Measurements from ENCODE around the gene ZNHIT6. TPM values are rescaled to one million over a fixed set of nuclear protein-coding genes. Genes with fewer than 3 reads are reported as not detected.

ZNHIT6 gene
- total and polyA plus RNA-seq, 5 donors from 2014 or later: 14.5 to 20.3 (median 16.4) TPM

DNA sequence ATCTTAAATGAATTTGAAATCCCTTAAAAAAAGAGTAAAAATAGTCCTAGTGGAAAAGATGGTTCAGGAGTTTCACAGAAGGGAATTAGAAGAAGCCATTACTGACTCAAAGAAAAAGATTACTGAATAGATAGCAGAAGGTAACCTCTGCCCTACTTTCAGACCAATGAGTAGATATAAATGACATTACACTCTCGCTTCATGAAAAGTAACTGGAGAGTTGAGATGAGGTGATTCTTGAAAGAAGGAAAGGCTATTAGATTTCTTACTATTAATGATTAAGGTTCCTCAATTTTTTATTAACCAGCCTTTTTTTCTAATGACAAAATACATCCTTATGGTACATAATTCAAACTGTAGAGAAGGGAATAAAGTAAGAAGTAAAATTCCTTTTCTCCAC, 99.4 kb downstream of the ZNHIT6 start:
- peaks cover 3% of the 10 kb centered on the region for H3K36me3 Mint-ChIP-seq
- DNase-seq (no peak), ATAC-seq (ENCODE audit: low read depth in 2 of 2) (no peak)
- Histone ChIP-seq H3K36me3 (ENCODE audit: control insufficient read depth, insufficient read depth, low read length) (no peaks in the 10 kb centered on the region), H3K4me1 (ENCODE audit: control insufficient read depth, insufficient read depth, low read length, poor library complexity, severe bottlenecking) (no peaks in the 10 kb centered on the region), H3K4me3 (ENCODE audit: low read depth, low read length) (no peak overlapping the region), H3K27me3 (ENCODE audit: control insufficient read depth, insufficient read depth, low read length) (no peaks in the 10 kb centered on the region), H3K9me3 (ENCODE audit: control insufficient read depth in 2 of 2, low read length in 2 of 2) (no peaks in the 10 kb centered on the region), H3K27ac (ENCODE audit: insufficient read depth, low read length, poor library complexity, severe bottlenecking) (no peak overlapping the region)
- H3K27me3 Mint-ChIP-seq: no peaks in the 10 kb centered on the region
- H3K4me3 Mint-ChIP-seq: no peak overlapping the region
- H3K4me1 Mint-ChIP-seq: no peaks in the 10 kb centered on the region
- H3K27ac Mint-ChIP-seq: no peak overlapping the region
- peaks cover 0 to 2% (median 0%) of the 10 kb centered on the region in 7 donors for H3K9me3 Mint-ChIP-seq

DNA sequence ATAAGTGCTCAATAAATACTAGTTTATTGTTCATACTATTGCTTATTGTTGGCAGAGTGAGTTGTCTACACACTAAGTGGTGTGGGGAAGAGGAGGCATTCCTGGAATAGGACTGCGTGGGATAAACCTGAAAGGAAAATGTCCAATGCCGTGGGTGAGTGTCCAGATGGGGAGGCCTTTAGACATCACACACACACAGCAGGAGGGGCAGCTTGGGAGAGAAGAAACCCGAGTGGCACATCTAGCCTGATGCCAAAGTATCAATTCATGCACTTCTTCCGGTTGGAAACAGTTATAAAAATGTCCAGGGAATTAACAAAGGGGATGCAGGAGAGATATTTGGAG, 100.3 kb downstream of the ZNHIT6 start:
- no peaks in the 10 kb centered on the region for H3K27me3 ChIP-seq (ENCODE audit: control insufficient read depth, insufficient read depth, low read length)
- H3K4me1 ChIP-seq (ENCODE audit: control insufficient read depth, insufficient read depth, low read length, poor library complexity, severe bottlenecking): no peaks in the 10 kb centered on the region
- Mint-ChIP-seq H3K4me3 (no peak overlapping the region), H3K9me3 (peaks cover 0 to 3% (median 0%) of the 10 kb centered on the region in 7 donors), H3K27me3 (no peaks in the 10 kb centered on the region), H3K27ac (no peak overlapping the region), H3K4me1 (peaks cover 0 to 4% (median 0%) of the 10 kb centered on the region in 4 donors), H3K36me3 (peaks cover 3% of the 10 kb centered on the region)
- ATAC-seq (ENCODE audit: low read depth in 2 of 2) (no peak), DNase-seq (no peak)
- no peak overlapping the region for H3K27ac ChIP-seq (ENCODE audit: insufficient read depth, low read length, poor library complexity, severe bottlenecking)
- H3K36me3 ChIP-seq (ENCODE audit: control insufficient read depth, insufficient read depth, low read length): no peaks in the 10 kb centered on the region
- H3K9me3 ChIP-seq (ENCODE audit: control insufficient read depth in 2 of 2, low read length in 2 of 2): no peaks in the 10 kb centered on the region
- no peak overlapping the region for H3K4me3 ChIP-seq (ENCODE audit: low read depth, low read length)

DNA sequence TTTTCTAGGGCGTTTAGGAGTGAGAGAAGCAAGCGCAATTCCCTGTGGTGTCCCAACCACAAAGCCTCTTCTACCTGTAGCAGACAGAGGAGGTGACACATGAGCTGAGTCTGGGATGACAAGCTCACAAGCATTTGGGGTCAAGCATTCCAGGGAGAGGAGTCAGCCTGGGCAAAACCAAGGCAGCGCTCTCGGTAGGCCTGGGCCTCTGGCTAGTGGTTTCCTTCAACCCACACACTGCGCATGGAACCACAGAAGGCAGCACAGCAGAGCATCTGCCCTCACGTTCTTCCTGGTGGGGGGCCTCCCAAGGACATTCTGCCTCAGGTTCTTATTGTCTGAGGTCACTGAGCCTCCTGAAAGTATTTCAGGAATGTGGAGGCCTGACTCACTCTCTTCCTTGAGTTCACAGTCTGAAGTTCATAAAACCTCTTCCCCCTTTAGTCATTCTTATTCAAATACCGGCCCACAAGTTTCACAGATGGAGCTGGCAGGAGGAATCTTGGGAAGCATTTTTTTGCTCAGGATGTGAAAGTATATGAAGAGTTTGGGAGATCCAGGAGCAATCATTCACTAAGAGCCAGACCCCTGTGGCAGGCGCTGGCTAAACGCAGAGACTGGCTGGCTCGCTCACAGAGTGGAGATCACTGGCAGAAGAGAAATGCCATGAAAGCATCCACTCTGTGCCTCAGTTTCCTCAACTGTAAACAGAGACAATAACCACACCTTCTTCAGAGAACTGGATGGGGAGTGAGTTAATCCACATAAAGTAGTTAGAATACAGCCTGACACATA, 100.9 kb downstream of the ZNHIT6 start:
- no peaks in the 10 kb centered on the region for H3K27me3 ChIP-seq (ENCODE audit: control insufficient read depth, insufficient read depth, low read length)
- Mint-ChIP-seq H3K36me3 (peaks cover 3% of the 10 kb centered on the region), H3K4me3 (no peak overlapping the region), H3K9me3 (peaks cover 0 to 3% (median 0%) of the 10 kb centered on the region in 7 donors), H3K4me1 (peaks cover 0 to 4% (median 0%) of the 10 kb centered on the region in 4 donors), H3K27me3 (no peaks in the 10 kb centered on the region), H3K27ac (no peak overlapping the region)
- no peak overlapping the region for H3K4me3 ChIP-seq (ENCODE audit: low read depth, low read length)
- no peak overlapping the region for H3K27ac ChIP-seq (ENCODE audit: insufficient read depth, low read length, poor library complexity, severe bottlenecking)
- no peaks in the 10 kb centered on the region for H3K9me3 ChIP-seq (ENCODE audit: control insufficient read depth in 2 of 2, low read length in 2 of 2)
- no peaks in the 10 kb centered on the region for H3K4me1 ChIP-seq (ENCODE audit: control insufficient read depth, insufficient read depth, low read length, poor library complexity, severe bottlenecking)
- ATAC-seq (ENCODE audit: low read depth in 2 of 2) (no peak), DNase-seq (no peak)
- H3K36me3 ChIP-seq (ENCODE audit: control insufficient read depth, insufficient read depth, low read length): no peaks in the 10 kb centered on the region

DNA sequence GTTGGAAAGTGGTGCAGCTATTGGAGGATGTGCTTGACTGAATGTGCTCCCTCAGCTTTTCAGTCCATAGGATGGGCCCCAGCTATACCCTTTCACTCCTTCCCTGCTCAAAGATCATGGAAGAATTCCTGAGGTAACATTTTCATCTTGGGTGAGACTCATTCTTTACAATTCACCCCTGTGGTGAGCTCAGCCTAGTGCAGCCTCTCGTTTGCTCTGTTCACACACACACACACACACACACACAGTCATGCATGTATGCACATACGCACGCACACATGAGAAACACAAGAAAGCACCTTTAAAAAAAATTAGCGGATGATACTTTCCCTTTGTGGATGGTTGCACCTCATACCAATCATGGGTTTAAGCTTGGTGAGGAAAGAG, 101.8 kb downstream of the ZNHIT6 start:
- Mint-ChIP-seq H3K27ac (no peak overlapping the region), H3K27me3 (no peaks in the 10 kb centered on the region), H3K4me1 (peaks cover 0 to 4% (median 0%) of the 10 kb centered on the region in 4 donors), H3K4me3 (no peak overlapping the region), H3K9me3 (peaks cover 0 to 3% (median 0%) of the 10 kb centered on the region in 7 donors), H3K36me3 (peaks cover 3% of the 10 kb centered on the region)
- DNase-seq: no peak
- H3K27me3 ChIP-seq (ENCODE audit: control insufficient read depth, insufficient read depth, low read length): no peaks in the 10 kb centered on the region
- H3K9me3 ChIP-seq (ENCODE audit: control insufficient read depth in 2 of 2, low read length in 2 of 2): no peaks in the 10 kb centered on the region
- no peak overlapping the region for H3K4me3 ChIP-seq (ENCODE audit: low read depth, low read length)
- no peaks in the 10 kb centered on the region for H3K4me1 ChIP-seq (ENCODE audit: control insufficient read depth, insufficient read depth, low read length, poor library complexity, severe bottlenecking)
- no peak overlapping the region for H3K27ac ChIP-seq (ENCODE audit: insufficient read depth, low read length, poor library complexity, severe bottlenecking)
- no peaks in the 10 kb centered on the region for H3K36me3 ChIP-seq (ENCODE audit: control insufficient read depth, insufficient read depth, low read length)
- ATAC-seq (ENCODE audit: low read depth in 2 of 2): no peak

DNA sequence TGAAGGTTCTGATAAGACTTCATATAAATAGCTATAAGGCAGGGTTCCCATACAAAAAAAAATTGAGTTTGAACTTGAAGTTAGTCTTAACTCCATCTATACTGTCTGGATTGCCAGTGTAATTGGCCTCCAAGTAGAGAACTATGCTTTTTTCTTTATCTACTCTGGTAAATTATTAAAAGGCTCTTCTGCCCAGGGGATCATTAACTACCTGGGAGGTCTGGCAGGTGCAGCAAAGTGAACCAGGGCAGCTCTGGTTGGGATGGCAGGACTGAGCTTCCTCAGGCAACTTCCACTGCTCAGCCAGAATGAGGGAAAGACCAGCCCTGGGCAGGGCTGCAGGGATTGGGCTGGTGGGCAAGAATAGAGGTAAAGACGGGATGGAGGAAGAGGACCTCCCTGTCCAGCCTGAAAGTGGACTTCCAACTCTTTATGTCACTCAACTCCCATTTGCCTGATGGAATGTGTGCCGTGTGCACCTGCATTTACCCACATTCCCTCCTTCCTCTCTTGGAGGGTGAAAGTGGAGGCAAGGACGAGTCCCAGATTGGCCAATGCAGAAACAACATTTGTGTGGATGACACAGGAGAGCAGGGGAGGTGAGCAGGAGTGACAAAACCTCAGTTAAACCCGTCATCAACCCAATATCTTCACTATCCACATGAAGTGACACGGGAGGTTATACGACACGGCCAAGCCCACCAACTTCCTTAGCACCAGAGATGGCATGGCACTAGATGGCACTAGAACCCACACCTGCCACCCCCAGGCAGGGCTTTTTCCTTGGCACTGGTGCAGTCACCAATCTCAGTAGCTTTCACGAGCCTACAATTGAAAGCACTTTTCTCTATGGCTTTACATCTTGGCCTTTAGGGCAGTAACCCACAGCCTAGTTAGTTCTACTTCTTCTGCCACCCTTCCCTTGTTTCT, 102.5 kb downstream of the ZNHIT6 start:
- Mint-ChIP-seq H3K4me3 (no peak overlapping the region), H3K9me3 (peaks cover 0 to 3% (median 0%) of the 10 kb centered on the region in 7 donors), H3K4me1 (peaks cover 0 to 4% (median 0%) of the 10 kb centered on the region in 4 donors), H3K27me3 (no peaks in the 10 kb centered on the region), H3K36me3 (peaks cover 3% of the 10 kb centered on the region), H3K27ac (no peak overlapping the region)
- Histone ChIP-seq H3K9me3 (ENCODE audit: control insufficient read depth in 2 of 2, low read length in 2 of 2) (no peaks in the 10 kb centered on the region), H3K27ac (ENCODE audit: insufficient read depth, low read length, poor library complexity, severe bottlenecking) (no peak overlapping the region), H3K27me3 (ENCODE audit: control insufficient read depth, insufficient read depth, low read length) (no peaks in the 10 kb centered on the region), H3K36me3 (ENCODE audit: control insufficient read depth, insufficient read depth, low read length) (no peaks in the 10 kb centered on the region), H3K4me3 (ENCODE audit: low read depth, low read length) (no peak overlapping the region), H3K4me1 (ENCODE audit: control insufficient read depth, insufficient read depth, low read length, poor library complexity, severe bottlenecking) (no peaks in the 10 kb centered on the region)
- ATAC-seq (ENCODE audit: low read depth in 2 of 2) (no peak), DNase-seq (no peak)

DNA sequence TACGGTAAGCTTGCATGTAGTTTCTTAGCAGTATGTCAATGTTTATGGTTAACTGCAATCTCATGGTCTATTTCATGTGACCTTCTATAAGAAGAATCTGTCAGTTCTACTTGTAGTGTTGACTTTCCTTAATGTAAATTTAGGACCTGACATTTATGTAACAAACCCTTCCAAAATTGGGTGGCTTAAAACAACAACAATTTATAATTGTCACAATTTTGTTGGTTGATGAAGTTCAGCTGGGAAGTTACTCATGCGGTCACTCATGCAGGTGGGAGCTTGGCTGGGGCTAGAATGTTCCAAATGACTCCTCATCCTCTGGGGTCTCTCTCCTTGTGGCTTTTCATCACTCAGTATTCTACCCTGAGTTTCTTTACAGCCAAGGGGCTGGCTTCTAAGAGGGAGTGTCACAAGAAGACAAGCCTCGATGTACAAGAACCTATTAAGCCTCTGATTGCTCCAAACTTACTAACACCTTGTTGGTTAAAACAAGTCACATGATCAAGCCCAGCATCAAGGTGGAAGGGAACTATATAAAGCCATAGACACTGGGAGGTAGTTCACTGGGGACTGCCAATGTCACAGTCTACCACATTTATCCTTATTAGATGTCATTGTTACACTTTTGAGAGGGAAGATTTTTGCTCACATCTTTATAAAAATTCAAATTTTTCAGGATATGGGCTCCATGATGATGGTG, 103.8 kb downstream of the ZNHIT6 start:
- no peaks in the 10 kb centered on the region for H3K4me1 ChIP-seq (ENCODE audit: control insufficient read depth, insufficient read depth, low read length, poor library complexity, severe bottlenecking)
- Mint-ChIP-seq H3K36me3 (peaks cover 3% of the 10 kb centered on the region), H3K27me3 (no peaks in the 10 kb centered on the region), H3K4me3 (no peak overlapping the region), H3K4me1 (peaks cover 0 to 4% (median 0%) of the 10 kb centered on the region in 4 donors), H3K9me3 (peaks cover 0 to 3% (median 0%) of the 10 kb centered on the region in 7 donors), H3K27ac (no peak overlapping the region)
- no peak overlapping the region for H3K4me3 ChIP-seq (ENCODE audit: low read depth, low read length)
- no peak for DNase-seq
- no peaks in the 10 kb centered on the region for H3K9me3 ChIP-seq (ENCODE audit: control insufficient read depth in 2 of 2, low read length in 2 of 2)
- no peak for ATAC-seq (ENCODE audit: low read depth in 2 of 2)
- no peaks in the 10 kb centered on the region for H3K36me3 ChIP-seq (ENCODE audit: control insufficient read depth, insufficient read depth, low read length)
- H3K27me3 ChIP-seq (ENCODE audit: control insufficient read depth, insufficient read depth, low read length): no peaks in the 10 kb centered on the region
- H3K27ac ChIP-seq (ENCODE audit: insufficient read depth, low read length, poor library complexity, severe bottlenecking): no peak overlapping the region

DNA sequence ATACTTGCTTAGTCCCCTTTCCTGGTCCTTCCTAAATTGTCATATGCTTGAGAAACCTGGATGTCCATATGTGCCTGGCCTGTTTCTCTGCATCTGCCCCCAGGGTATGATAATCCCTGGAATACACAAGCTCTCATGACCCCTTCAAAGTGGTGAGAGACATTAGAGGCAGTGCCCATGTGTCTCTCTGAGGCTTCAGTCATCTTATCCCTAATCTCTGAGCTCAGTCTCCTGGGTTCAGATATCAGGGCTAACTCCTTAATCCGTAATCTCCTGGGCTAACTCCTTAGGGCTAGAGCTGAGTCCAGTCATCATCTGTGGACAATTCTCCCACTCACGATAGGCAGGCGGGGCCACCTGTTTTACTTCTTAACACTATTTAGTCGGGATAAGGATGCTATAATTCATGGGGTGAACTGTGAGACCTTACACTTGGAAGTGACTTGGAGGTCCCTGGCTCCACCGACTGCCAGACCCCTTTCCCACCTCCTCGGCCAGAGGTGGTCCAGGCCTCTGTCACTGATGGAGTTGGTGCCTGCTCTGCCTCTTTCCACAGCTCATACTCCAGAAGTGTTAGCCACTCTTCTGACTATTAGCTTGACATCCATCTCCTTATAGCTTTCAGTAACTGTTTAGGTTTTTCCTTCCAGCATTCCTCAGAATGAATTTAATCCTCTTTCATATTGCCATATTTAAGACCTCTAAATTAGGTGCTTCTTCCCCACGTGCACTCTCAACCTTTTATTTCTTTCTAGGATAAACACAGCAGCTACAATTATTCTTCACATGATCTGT, 105.0 kb downstream of the ZNHIT6 start:
- H3K27me3 ChIP-seq (ENCODE audit: control insufficient read depth, insufficient read depth, low read length): no peaks in the 10 kb centered on the region
- H3K4me1 ChIP-seq (ENCODE audit: control insufficient read depth, insufficient read depth, low read length, poor library complexity, severe bottlenecking): no peaks in the 10 kb centered on the region
- H3K27ac Mint-ChIP-seq: no peak overlapping the region
- ATAC-seq (ENCODE audit: low read depth in 2 of 2) (no peak), DNase-seq (no peak)
- no peak overlapping the region for H3K27ac ChIP-seq (ENCODE audit: insufficient read depth, low read length, poor library complexity, severe bottlenecking)
- H3K27me3 Mint-ChIP-seq: no peaks in the 10 kb centered on the region
- peaks cover 3% of the 10 kb centered on the region for H3K36me3 Mint-ChIP-seq
- H3K9me3 Mint-ChIP-seq: peaks cover 0 to 3% (median 0%) of the 10 kb centered on the region in 7 donors
- no peak overlapping the region for H3K4me3 ChIP-seq (ENCODE audit: low read depth, low read length)
- H3K9me3 ChIP-seq (ENCODE audit: control insufficient read depth in 2 of 2, low read length in 2 of 2): no peaks in the 10 kb centered on the region
- H3K4me1 Mint-ChIP-seq: peaks cover 0 to 4% (median 0%) of the 10 kb centered on the region in 4 donors
- H3K4me3 Mint-ChIP-seq: no peak overlapping the region
- H3K36me3 ChIP-seq (ENCODE audit: control insufficient read depth, insufficient read depth, low read length): no peaks in the 10 kb centered on the region

Data from CD4-positive, CD25-positive, alpha-beta regulatory T cell (primary cell).